HCT116 (cell line): ENCODE results near the gene KLF11. TPM values are rescaled to one million over a fixed set of nuclear protein-coding genes. Genes with fewer than 3 reads are reported as not detected.

ENCODE experiments used
- ATAC-seq: fragments of 200-7000 bp; cut with Tn5 transposase; 2 replicates; pipeline ENCODE4 v1.9.1; 2020; ENCODE audit warnings: mild to moderate bottlenecking, moderate library complexity
- BruUV-seq: library from RNA; stranded (reverse); fragments of 400-500 nt; replicated peaks from 2 replicates; lab custom pipeline; 2021; lab: Mats Ljungman, UMichigan
- CTCF ChIA-PET: fragments of 300-600 bp; sonication (Branson Sonifier 250); formaldehyde crosslinking; loops from one replicate; lab custom pipeline; 2021; ENCODE audit warnings: antibody characterized with exemption; lab: Charles Lee
- POLR2A ChIA-PET: fragments of 300-600, 350-600 bp; sonication (Branson Sonifier 250); formaldehyde crosslinking; loops from one replicate; lab custom pipeline; 2021; ENCODE audit warnings: antibody characterized with exemption; lab: Charles Lee
- RAD21 ChIA-PET, 2 experiments: fragments of 300-600 bp; sonication (Branson Sonifier 250); formaldehyde crosslinking; loops; one replicate each; lab custom pipeline; 2023; ENCODE audit warnings: low total read pairs in 2 of 2; ENCODE audit not compliant: uncharacterized antibody in 2 of 2, unreplicated experiment in 2 of 2, low non-redundant PET in 1 of 2; lab: Charles Lee
- DNase-seq: peaks from one replicate; pipeline ENCODE4 v3.0.0-alpha.2; 2010; ENCODE audit warnings: low read depth, low spot score
- H2AFZ ChIP-seq: fragments of 200-600 bp; shearing (Covaris generic), sonication (generic); 2 replicates; pipeline ENCODE4 v1.6.1; 2017; ENCODE audit warnings: low read depth, mixed run types, mixed read lengths, antibody characterized with exemption, low read length; ENCODE audit not compliant: poor library complexity, severe bottlenecking
- H3K27ac ChIP-seq: 2 replicates; pipeline ENCODE4 v1.5.1; 2012; ENCODE audit warnings: low read depth, low read length
- H3K27me3 ChIP-seq: fragments of 200-600 bp; sonication (generic); 2 replicates; pipeline ENCODE4 v1.6.1; 2016; ENCODE audit warnings: mixed run types, low read length, mixed read lengths; ENCODE audit not compliant: insufficient read depth
- H3K36me3 ChIP-seq, 2 experiments: fragments of 200-500 bp in 1 of 2; fragments of 200-600 bp in 1 of 2; sonication (Bioruptor generic) in 1 of 2; sonication (generic) in 1 of 2; 2 replicates each; pipeline versions ENCODE4 v1.5.1 to v1.6.1; 2014 to 2016; ENCODE audit warnings: low read length in 2 of 2, inconsistent platforms in 1 of 2, mixed read lengths in 1 of 2, mixed run types in 1 of 2; ENCODE audit not compliant: insufficient read depth in 2 of 2, control insufficient read depth in 1 of 2
- H3K4me1 ChIP-seq, 2 experiments: fragments of 200-600 bp in 1 of 2; sonication (generic) in 1 of 2; 2 replicates each; pipeline versions ENCODE4 v1.5.1 to v1.6.1; 2012 to 2017; ENCODE audit warnings: low read length in 2 of 2, inconsistent platforms in 1 of 2, mild to moderate bottlenecking in 1 of 2, mixed read lengths in 1 of 2, mixed run types in 1 of 2, moderate library complexity in 1 of 2; ENCODE audit not compliant: insufficient read depth in 2 of 2, control insufficient read depth in 1 of 2
- H3K4me2 ChIP-seq: fragments of 200-600 bp; sonication (generic); 2 replicates; pipeline ENCODE4 v1.6.1; 2017; ENCODE audit warnings: mixed run types, low read length, mixed read lengths
- H3K4me3 ChIP-seq, 2 experiments: fragments of 200-600 bp in 1 of 2; sonication (generic) in 1 of 2; replicated peaks in 1 of 2; 2 replicates each; pipeline ENCODE4 v1.5.1; 2011 to 2016; ENCODE audit warnings: low read length in 2 of 2, control low read depth in 1 of 2, low read depth in 1 of 2, mild to moderate bottlenecking in 1 of 2, mixed read lengths in 1 of 2, mixed run types in 1 of 2
- H3K79me2 ChIP-seq: fragments of 200-600 bp; sonication (generic); 2 replicates; pipeline ENCODE4 v1.6.1; 2017; ENCODE audit warnings: mild to moderate bottlenecking, mixed run types, low read length, moderate library complexity, mixed read lengths; ENCODE audit not compliant: insufficient read depth
- H3K9ac ChIP-seq: fragments of 200-600 bp; sonication (generic); 2 replicates; pipeline ENCODE4 v1.6.1; 2016; ENCODE audit warnings: low read length, mixed read lengths
- H3K9me2 ChIP-seq: fragments of 200-600 bp; sonication (generic), shearing (Covaris generic); 2 replicates; pipeline ENCODE4 v1.6.1; 2017; ENCODE audit warnings: mixed run types, mild to moderate bottlenecking, moderate library complexity; ENCODE audit not compliant: insufficient read depth
- H3K9me3 ChIP-seq, 2 experiments: fragments of 200-500 bp in 1 of 2; fragments of 200-600 bp in 1 of 2; sonication (Bioruptor generic) in 1 of 2; sonication (generic) in 1 of 2; 2 replicates each; pipeline ENCODE4 v1.6.1; 2014 to 2017; ENCODE audit warnings: low read length in 2 of 2, mixed read lengths in 2 of 2, inconsistent platforms in 1 of 2, low read depth in 1 of 2, mild to moderate bottlenecking in 1 of 2, mixed run types in 1 of 2, moderate library complexity in 1 of 2; ENCODE audit not compliant: control insufficient read depth in 1 of 2, insufficient read depth in 1 of 2
- H4K20me1 ChIP-seq: fragments of 200-600 bp; sonication (generic), shearing (Covaris generic); 2 replicates; pipeline ENCODE4 v1.6.1; 2017; ENCODE audit warnings: mixed run types, mild to moderate bottlenecking, moderate library complexity; ENCODE audit not compliant: insufficient read depth
- CEBPB ChIP-seq: IDR thresholded peaks from 2 replicates; pipeline ENCODE4 v1.6.1; 2012; ENCODE audit warnings: low read depth
- CTCF ChIP-seq, 3 experiments: fragments of 200-600 bp in 1 of 3; sonication (generic) in 1 of 3; IDR thresholded peaks in 2 of 3; conservative IDR thresholded peaks in 1 of 3; 2 replicates each; pipeline ENCODE4 v1.5.1; 2012 to 2017; ENCODE audit warnings: low read depth in 2 of 3, low read length in 2 of 3, antibody characterized with exemption in 1 of 3, borderline replicate concordance in 1 of 3, control low read depth in 1 of 3, mild to moderate bottlenecking in 1 of 3, mixed read lengths in 1 of 3, mixed run types in 1 of 3, moderate library complexity in 1 of 3; ENCODE audit not compliant: insufficient read depth in 1 of 3
- SRF ChIP-seq: IDR thresholded peaks from 2 replicates; pipeline ENCODE4 v1.6.1; 2012; ENCODE audit warnings: low read depth
- ZFX ChIP-seq: fragments of 450-650 bp; IDR thresholded peaks from 2 replicates; pipeline ENCODE4 v1.6.1; 2017
- intact Hi-C: fragments of 100-400 bp; cut with micrococcal nuclease; formaldehyde crosslinking; loops from 2 replicates; pipeline ENCODE4 v1.10.0; 2022
- total RNA-seq: library from RNA; stranded (reverse); gene quantifications from one replicate; pipeline ENCODE4 v1.2.1, GENCODE V29; 2021; ENCODE audit not compliant: unreplicated experiment
- TF ChIP-seq, protein P1 (sequence below): IDR thresholded peaks from 2 replicates; pipeline ENCODE4 v1.6.1; 2012; ENCODE audit warnings: low read depth

Gene KLF11
- total RNA-seq, 1 experiment from 2014 or later: 9.0 TPM

DNA sequence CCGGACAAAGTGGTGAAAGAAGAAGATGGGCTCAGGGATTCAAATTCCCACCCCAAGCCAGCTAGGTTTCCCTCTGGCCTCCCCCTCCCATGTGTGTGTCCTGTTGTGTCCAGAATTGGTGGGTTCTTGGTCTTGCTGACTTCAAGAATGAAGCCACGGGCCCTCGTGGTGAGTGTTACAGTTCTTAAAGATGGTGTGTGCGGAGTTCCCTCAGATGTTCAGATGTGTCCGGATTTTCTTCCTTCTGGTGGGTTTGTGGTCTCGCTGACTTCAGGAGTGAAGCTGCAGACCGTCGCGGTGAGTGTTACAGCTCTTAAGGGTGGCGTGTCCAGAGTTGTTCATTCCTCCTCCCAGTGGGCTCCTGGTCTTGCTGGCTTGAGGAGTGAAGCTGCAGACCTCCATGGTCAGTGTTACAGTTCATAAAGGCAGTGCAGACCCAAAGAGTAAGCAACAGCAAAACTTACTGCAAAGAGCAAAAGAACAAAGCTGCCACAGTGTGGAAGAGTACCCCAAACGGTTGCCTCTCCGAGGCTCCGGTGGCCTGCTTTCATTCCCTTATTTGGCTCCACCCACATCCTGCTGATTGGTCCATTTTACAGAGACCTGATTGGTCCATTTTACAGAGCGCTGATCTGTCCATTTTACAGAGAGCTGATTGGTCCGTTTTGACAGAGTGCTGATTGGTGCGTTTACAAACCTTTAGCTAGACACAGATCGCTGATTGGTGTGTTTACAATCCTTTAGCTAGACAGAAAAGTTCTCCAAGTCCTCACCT, 37.7 kb upstream of the KLF11 start:
- CTCF ChIA-PET: interaction anchor here (0.8 to 1.3 kb wide), 2 partner anchors 20 to 22 kb away, joined by 3 read pairs; no protein-coding TSS in a partner anchor
- Histone ChIP-seq H3K4me1 (peaks cover 0 to 13% of the 10 kb centered on the region in 2 experiments; a peak in 1 of 4 replicates), H3K9me3 (no peaks in the 10 kb centered on the region), H3K9ac (no peak overlapping the region), H4K20me1 (no peaks in the 10 kb centered on the region), H2AFZ (no peak overlapping the region), H3K27me3 (no peaks in the 10 kb centered on the region), H3K27ac (no peak overlapping the region), H3K9me2 (no peaks in the 10 kb centered on the region), H3K4me3 (no peak overlapping the region), H3K4me2 (no peak overlapping the region), H3K36me3 (no peaks in the 10 kb centered on the region), H3K79me2 (no peaks in the 10 kb centered on the region)
- RAD21 ChIA-PET: no interaction called here
- POLR2A ChIA-PET: no interaction called here
- DNase-seq: no peak
- ATAC-seq: no peak
- intact Hi-C loops: no loop called here
- no TSS peak for BruUV-seq
- TF ChIP-seq CEBPB (no peak), CTCF (IDR thresholded peaks at IDR 0.05 in 2 of 3, conservative IDR thresholded peaks at IDR 0.05 in 1 of 3; ENCODE audit: borderline replicate concordance in 1 of 3, insufficient read depth in 1 of 3, low read depth in 2 of 3, low read length in 2 of 3) (no peak), SRF (no peak), ZFX (no peak)
- TF ChIP-seq, protein P1, sequence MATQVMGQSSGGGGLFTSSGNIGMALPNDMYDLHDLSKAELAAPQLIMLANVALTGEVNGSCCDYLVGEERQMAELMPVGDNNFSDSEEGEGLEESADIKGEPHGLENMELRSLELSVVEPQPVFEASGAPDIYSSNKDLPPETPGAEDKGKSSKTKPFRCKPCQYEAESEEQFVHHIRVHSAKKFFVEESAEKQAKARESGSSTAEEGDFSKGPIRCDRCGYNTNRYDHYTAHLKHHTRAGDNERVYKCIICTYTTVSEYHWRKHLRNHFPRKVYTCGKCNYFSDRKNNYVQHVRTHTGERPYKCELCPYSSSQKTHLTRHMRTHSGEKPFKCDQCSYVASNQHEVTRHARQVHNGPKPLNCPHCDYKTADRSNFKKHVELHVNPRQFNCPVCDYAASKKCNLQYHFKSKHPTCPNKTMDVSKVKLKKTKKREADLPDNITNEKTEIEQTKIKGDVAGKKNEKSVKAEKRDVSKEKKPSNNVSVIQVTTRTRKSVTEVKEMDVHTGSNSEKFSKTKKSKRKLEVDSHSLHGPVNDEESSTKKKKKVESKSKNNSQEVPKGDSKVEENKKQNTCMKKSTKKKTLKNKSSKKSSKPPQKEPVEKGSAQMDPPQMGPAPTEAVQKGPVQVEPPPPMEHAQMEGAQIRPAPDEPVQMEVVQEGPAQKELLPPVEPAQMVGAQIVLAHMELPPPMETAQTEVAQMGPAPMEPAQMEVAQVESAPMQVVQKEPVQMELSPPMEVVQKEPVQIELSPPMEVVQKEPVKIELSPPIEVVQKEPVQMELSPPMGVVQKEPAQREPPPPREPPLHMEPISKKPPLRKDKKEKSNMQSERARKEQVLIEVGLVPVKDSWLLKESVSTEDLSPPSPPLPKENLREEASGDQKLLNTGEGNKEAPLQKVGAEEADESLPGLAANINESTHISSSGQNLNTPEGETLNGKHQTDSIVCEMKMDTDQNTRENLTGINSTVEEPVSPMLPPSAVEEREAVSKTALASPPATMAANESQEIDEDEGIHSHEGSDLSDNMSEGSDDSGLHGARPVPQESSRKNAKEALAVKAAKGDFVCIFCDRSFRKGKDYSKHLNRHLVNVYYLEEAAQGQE: no peak
